H9 (cell line): ENCODE results near the gene GPR21. TPM values are rescaled to one million over a fixed set of nuclear protein-coding genes. Genes with fewer than 3 reads are reported as not detected.

ENCODE experiments used
- DNase-seq: peaks from one replicate; pipeline ENCODE4 v3.0.0-alpha.2; 2017
- H2AFZ ChIP-seq: one replicate; pipeline ENCODE4 v1.6.1; 2013; ENCODE audit warnings: mild to moderate bottlenecking, low read length, control low read depth, moderate library complexity
- H2AK5ac ChIP-seq: 2 replicates; pipeline ENCODE4 v1.6.1; 2013; ENCODE audit warnings: low read length, control low read depth, mixed read lengths; ENCODE audit not compliant: insufficient read length
- H2BK120ac ChIP-seq: one replicate; pipeline ENCODE4 v1.6.1; 2013; ENCODE audit warnings: low read depth, mild to moderate bottlenecking, low read length, control low read depth, inconsistent platforms; ENCODE audit not compliant: poor library complexity, severe bottlenecking
- H2BK12ac ChIP-seq: 2 replicates; pipeline ENCODE4 v1.6.1; 2013; ENCODE audit warnings: low read length, control low read depth, mixed read lengths, low read depth; ENCODE audit not compliant: insufficient read length
- H2BK15ac ChIP-seq: 2 replicates; pipeline ENCODE4 v1.6.1; 2013; ENCODE audit warnings: low read depth, low read length, control low read depth
- H2BK20ac ChIP-seq: one replicate; pipeline ENCODE4 v1.6.1; 2013; ENCODE audit warnings: low read depth, mild to moderate bottlenecking, low read length, control low read depth, inconsistent platforms; ENCODE audit not compliant: poor library complexity, severe bottlenecking
- H2BK5ac ChIP-seq: 2 replicates; pipeline ENCODE4 v1.6.1; 2013; ENCODE audit warnings: low read length, control low read depth, mixed read lengths; ENCODE audit not compliant: insufficient read length
- H3K14ac ChIP-seq: 2 replicates; pipeline ENCODE4 v1.6.1; 2013; ENCODE audit warnings: low read length, control low read depth; ENCODE audit not compliant: insufficient read depth
- H3K18ac ChIP-seq: 2 replicates; pipeline ENCODE4 v1.6.1; 2013; ENCODE audit warnings: low read depth, mild to moderate bottlenecking, mixed read lengths, low read length, control low read depth; ENCODE audit not compliant: insufficient read length
- H3K23ac ChIP-seq: 2 replicates; pipeline ENCODE4 v1.6.1; 2013; ENCODE audit warnings: low read length, control low read depth, mixed read lengths, low read depth; ENCODE audit not compliant: insufficient read length
- H3K23me2 ChIP-seq: 2 replicates; pipeline ENCODE4 v1.6.1; 2013; ENCODE audit warnings: low read depth, mild to moderate bottlenecking, mixed read lengths, low read length, control low read depth; ENCODE audit not compliant: insufficient read length, poor library complexity, severe bottlenecking
- H3K27ac ChIP-seq: 2 replicates; pipeline ENCODE4 v1.5.1; 2013; ENCODE audit warnings: low read length, control low read depth, mixed read lengths, low read depth; ENCODE audit not compliant: insufficient read length
- H3K27me3 ChIP-seq: 2 replicates; pipeline ENCODE4 v1.6.1; 2013; ENCODE audit warnings: low read length, control low read depth, inconsistent platforms; ENCODE audit not compliant: insufficient read depth
- H3K4ac ChIP-seq: 2 replicates; pipeline ENCODE4 v1.6.1; 2013; ENCODE audit warnings: low read depth, mild to moderate bottlenecking, control low read depth, inconsistent platforms, low read length, moderate library complexity
- H3K4me1 ChIP-seq: 2 replicates; pipeline ENCODE4 v1.6.1; 2013; ENCODE audit warnings: low read length, control low read depth, inconsistent platforms; ENCODE audit not compliant: insufficient read depth
- H3K4me2 ChIP-seq: 2 replicates; pipeline ENCODE4 v1.6.1; 2013; ENCODE audit warnings: low read length, control low read depth, mixed read lengths; ENCODE audit not compliant: insufficient read length, insufficient read depth
- H3K56ac ChIP-seq: 2 replicates; pipeline ENCODE4 v1.6.1; 2013; ENCODE audit warnings: low read depth, mild to moderate bottlenecking, mixed read lengths, low read length, control low read depth; ENCODE audit not compliant: insufficient read length
- H3K79me1 ChIP-seq: 2 replicates; pipeline ENCODE4 v1.6.1; 2013; ENCODE audit warnings: low read depth, mild to moderate bottlenecking, moderate library complexity, low read length, control low read depth, inconsistent platforms; ENCODE audit not compliant: insufficient read depth, poor library complexity, severe bottlenecking
- H3K79me2 ChIP-seq: 2 replicates; pipeline ENCODE4 v1.6.1; 2013; ENCODE audit warnings: low read length, control low read depth, inconsistent platforms; ENCODE audit not compliant: insufficient read depth
- H3K9ac ChIP-seq: 2 replicates; pipeline ENCODE4 v1.6.1; 2013; ENCODE audit warnings: low read length, control low read depth, mixed read lengths; ENCODE audit not compliant: insufficient read length; ENCODE audit errors: extremely low read depth
- H3K9me3 ChIP-seq: one replicate; pipeline ENCODE4 v1.6.1; 2013; ENCODE audit warnings: low read depth, low read length, inconsistent platforms; ENCODE audit not compliant: control insufficient read depth
- H3T11ph ChIP-seq: one replicate; pipeline ENCODE4 v1.6.1; 2013; ENCODE audit warnings: mild to moderate bottlenecking, low read length, control low read depth, inconsistent platforms
- H4K20me1 ChIP-seq: one replicate; pipeline ENCODE4 v1.6.1; 2013; ENCODE audit not compliant: control insufficient read depth, insufficient read length, insufficient read depth
- H4K5ac ChIP-seq: 2 replicates; pipeline ENCODE4 v1.6.1; 2013; ENCODE audit warnings: low read depth, mild to moderate bottlenecking, mixed read lengths, low read length, control low read depth; ENCODE audit not compliant: insufficient read length
- H4K8ac ChIP-seq: replicated peaks from 2 replicates; pipeline ENCODE4 v1.6.1; 2013; ENCODE audit warnings: low read length, control low read depth, mixed read lengths, low read depth; ENCODE audit not compliant: insufficient read length
- H4K91ac ChIP-seq: 2 replicates; pipeline ENCODE4 v1.6.1; 2013; ENCODE audit warnings: low read depth, mild to moderate bottlenecking, moderate library complexity, mixed read lengths, low read length, control low read depth; ENCODE audit not compliant: insufficient read length
- H3K27ac Mint-ChIP-seq, 3 experiments: 2 replicates in 2 of 3; 3 replicates in 1 of 3; pipeline ENCODE4 v1.8.0; 2020 to 2021; ENCODE audit warnings: mixed read lengths in 3 of 3, mild to moderate bottlenecking in 1 of 3, moderate library complexity in 1 of 3
- H3K27me3 Mint-ChIP-seq: 2 replicates; pipeline ENCODE4 v1.8.0; 2021; ENCODE audit warnings: low read depth, mild to moderate bottlenecking, moderate library complexity, mixed read lengths
- H3K36me3 Mint-ChIP-seq, 3 experiments: 2 replicates in 2 of 3; 3 replicates in 1 of 3; pipeline ENCODE4 v1.8.0; 2020 to 2021; ENCODE audit warnings: low read depth in 3 of 3, mixed read lengths in 3 of 3; ENCODE audit not compliant: insufficient read depth in 1 of 3
- H3K4me1 Mint-ChIP-seq, 2 experiments: 2 replicates each; pipeline ENCODE4 v1.8.0; 2020; ENCODE audit warnings: mixed read lengths in 2 of 2
- H3K4me3 Mint-ChIP-seq, 2 experiments: 2 replicates in 1 of 2; 3 replicates in 1 of 2; pipeline ENCODE4 v1.8.0; 2020 to 2021; ENCODE audit warnings: mild to moderate bottlenecking in 2 of 2, mixed read lengths in 2 of 2, moderate library complexity in 1 of 2
- H3K9me3 Mint-ChIP-seq, 2 experiments: 2 replicates in 1 of 2; 3 replicates in 1 of 2; pipeline ENCODE4 v1.8.0; 2020; ENCODE audit warnings: mild to moderate bottlenecking in 2 of 2, mixed read lengths in 2 of 2, moderate library complexity in 1 of 2
- CTCF ChIP-seq: fragments of 200-600 bp; sonication (generic); conservative IDR thresholded peaks from 3 replicates; pipeline ENCODE4 v1.8.0; 2021; ENCODE audit warnings: antibody characterized with exemption, mild to moderate bottlenecking
- WGBS: extraction: QIAGEN DNeasy Blood & Tissue Kit; methylation state at CpG from one replicate; pipeline ENCODE4 v1.1.7; 2013; ENCODE audit warnings: missing lambda C conversion rate, low lambda C conversion rate, mixed read lengths; ENCODE audit not compliant: insufficient read length; ENCODE audit errors: extremely low coverage; 5-methylcytosine and 5-hydroxymethylcytosine counted together
- total RNA-seq: library from RNA; stranded (reverse); gene quantifications from 2 replicates; pipeline ENCODE4 v1.2.1, GENCODE V29; 2021

Gene GPR21
- total RNA-seq, 1 experiment from 2014 or later: 0.87 TPM

- no CpG with 5 or more reads among the region's 3 CpGs for WGBS
- DNase-seq: no peak
- no peak overlapping the region for H3T11ph ChIP-seq
- Mint-ChIP-seq H3K27me3 (no peaks in the 10 kb centered on the region), H3K4me1 (peaks cover 0 to 11% of the 10 kb centered on the region in 2 experiments; a peak in 2 of 4 replicates), H3K27ac (no peak overlapping the region; a peak in 1 of 7 replicates), H3K36me3 (peaks cover 0 to 18% (median 4%) of the 10 kb centered on the region in 3 experiments; a peak in 6 of 7 replicates), H3K4me3 (no peak overlapping the region), H3K9me3 (no peaks in the 10 kb centered on the region)
- no peak overlapping the region for H3K4me2 ChIP-seq
- H3K23ac ChIP-seq: no peak overlapping the region
- H3K9ac ChIP-seq: no peak overlapping the region
- H4K8ac ChIP-seq: no peak overlapping the region
- no peak overlapping the region for H3K27ac ChIP-seq
- no peak overlapping the region for H3K4ac ChIP-seq
- H3K56ac ChIP-seq: no peak overlapping the region
- H2BK12ac ChIP-seq: no peak overlapping the region
- no peak overlapping the region for H3K14ac ChIP-seq
- H2AK5ac ChIP-seq: no peak overlapping the region
- no peak overlapping the region for H2BK20ac ChIP-seq
- H3K4me1 ChIP-seq: no peaks in the 10 kb centered on the region
- H3K23me2 ChIP-seq: no peaks in the 10 kb centered on the region
- H4K5ac ChIP-seq: no peak overlapping the region
- no peak overlapping the region for H2BK5ac ChIP-seq
- no peak overlapping the region for H2AFZ ChIP-seq
- H3K79me2 ChIP-seq: no peaks in the 10 kb centered on the region
- no peaks in the 10 kb centered on the region for H3K9me3 ChIP-seq
- TF ChIP-seq CTCF: no peak
- no peaks in the 10 kb centered on the region for H3K27me3 ChIP-seq
- H3K18ac ChIP-seq: no peak overlapping the region
- H3K79me1 ChIP-seq: no peaks in the 10 kb centered on the region
- H2BK120ac ChIP-seq: no peak overlapping the region
- no peak overlapping the region for H2BK15ac ChIP-seq
- H4K20me1 ChIP-seq: no peaks in the 10 kb centered on the region
- H4K91ac ChIP-seq: no peak overlapping the region
These were observed 4.5 kb upstream of the GPR21 start for GRCh38 chr9:123028973-123029372.
